HG03439 (cell line): Measurements from ENCODE around the gene RBM20.

ENCODE experiments used
- ATAC-seq: cut with Tn5 transposase; IDR thresholded peaks from one replicate; pipeline ENCODE4 v1.9.1; 2021; ENCODE audit warnings: mild to moderate bottlenecking, moderate library complexity; ENCODE audit not compliant: unreplicated experiment

RBM20 gene

DNA sequence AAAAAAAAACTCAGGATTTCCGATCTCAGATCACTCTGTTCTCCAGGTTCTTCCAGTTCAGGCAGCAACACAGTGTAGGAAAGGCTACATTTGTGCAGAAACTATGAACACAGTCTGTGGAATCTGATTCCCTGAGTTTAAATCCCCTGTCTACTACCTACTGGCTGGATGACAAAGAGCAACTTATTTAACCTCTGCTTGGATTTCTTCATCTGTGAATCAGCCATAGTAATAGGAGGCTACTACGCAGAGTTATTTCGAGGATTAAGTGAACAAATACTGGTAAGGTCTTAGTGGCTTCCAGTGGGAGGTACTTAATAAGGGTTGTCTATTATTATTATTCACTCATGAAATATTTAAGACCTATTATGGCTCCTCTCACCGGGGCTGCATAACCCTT is 183.3 kb downstream of the RBM20 start:
- no peak for ATAC-seq

DNA sequence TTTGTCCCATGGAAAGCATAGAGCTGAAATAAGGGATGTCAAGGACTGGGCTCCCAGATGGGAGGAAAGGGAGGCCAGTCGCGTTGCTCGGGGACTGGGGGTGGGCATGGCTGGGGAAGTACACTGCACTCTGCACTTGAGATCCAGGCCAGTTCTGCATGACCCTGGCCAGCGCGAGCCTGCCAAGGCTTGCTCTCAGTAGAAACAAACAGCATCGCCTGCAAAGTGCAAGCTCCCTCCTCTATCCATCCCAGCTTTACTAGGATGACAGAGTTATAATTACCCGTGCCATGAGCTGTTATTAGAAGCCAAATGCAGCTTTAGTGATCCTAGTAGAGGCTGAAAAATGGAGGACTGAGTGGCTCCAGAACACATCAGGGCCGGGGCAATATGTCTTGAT is 183.7 kb downstream of the RBM20 start:
- no peak for ATAC-seq

DNA sequence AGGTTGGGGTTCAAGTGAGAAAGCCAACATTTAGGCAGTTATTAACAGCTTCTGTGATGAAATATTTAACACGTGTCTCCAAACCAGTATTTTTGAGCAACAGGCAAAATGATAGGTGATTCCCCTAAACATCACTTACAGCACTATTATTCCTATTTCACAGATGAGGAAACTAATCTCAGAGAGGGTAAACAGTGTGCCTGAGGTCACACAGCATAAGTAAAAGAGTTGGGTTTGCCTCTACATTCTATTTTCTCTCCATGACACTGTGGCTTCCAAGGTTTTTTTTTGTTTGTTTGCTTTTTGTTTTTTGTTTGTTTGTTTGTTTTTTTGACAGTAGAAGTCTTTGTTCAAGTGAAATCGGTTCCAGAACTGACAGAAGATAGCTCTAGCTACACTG is 184.4 kb downstream of the RBM20 start:
- ATAC-seq = no peak

DNA sequence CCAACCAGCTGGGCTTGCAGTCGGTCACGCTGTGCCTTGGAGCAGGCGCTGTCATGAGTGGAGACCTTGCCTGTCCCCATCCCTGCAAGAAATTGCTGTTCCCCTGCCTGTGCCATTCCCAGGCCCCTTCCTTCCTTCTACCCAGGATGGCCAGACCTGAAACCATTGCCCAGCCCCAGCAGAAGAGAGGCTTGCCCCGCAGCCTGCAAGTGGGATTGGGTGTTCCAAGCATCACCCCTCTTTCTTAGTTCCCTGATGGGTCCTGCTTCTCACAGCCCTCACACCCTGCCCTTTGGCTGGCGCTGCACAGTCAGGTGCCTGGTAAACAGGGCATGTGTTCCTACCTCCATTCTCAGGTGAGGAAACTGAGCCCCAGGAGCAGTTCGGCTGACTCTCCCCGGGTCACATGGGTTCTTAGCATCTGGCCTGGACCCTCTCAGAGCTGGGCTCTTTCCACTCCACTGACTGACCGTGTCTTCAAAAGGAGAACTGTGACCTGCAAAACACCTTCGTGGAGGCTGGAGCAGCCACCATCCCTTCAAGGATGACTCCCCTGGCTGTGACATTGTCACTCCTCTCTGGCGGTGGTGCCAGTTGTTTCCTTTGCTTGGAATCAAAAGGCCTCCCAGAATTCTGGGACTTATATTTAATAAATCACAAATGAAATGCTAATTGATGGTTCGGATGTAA is 185.7 kb downstream of the RBM20 start:
- ATAC-seq = no peak

DNA sequence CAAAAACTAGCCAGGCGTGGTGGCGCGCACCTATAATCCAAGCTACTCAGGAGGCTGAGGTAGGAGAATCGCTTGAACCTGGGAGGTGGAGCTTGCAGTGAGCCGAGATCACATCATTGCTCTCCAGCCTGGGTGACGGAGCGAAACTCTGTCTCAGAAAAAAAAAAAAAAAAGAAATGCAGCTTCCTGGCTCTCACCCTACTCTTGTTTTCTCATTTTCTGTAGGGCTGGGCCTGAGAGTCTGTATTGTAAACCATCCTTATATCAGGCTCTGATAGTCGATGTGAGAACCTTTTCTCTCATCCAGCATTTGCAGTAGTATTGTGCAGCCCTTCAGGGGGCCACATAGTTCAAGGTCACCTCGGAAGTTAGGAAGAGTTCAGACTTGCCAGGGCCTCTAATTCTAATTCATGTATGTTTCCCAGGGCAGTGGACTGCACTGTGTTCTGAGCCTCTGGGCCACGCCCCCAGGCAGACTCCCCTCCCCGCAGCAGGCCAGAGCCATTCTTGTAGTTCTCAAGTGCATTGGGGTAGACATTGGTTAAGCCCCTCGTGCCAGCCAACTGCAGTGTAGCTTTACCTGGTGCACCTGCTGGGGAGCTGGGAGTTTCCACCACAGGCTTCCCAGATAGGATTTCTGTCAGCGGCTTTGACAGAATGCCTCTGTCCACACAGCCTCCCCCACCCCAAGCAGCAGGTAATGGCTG is 189.3 kb downstream of the RBM20 start:
- no peak for ATAC-seq

DNA sequence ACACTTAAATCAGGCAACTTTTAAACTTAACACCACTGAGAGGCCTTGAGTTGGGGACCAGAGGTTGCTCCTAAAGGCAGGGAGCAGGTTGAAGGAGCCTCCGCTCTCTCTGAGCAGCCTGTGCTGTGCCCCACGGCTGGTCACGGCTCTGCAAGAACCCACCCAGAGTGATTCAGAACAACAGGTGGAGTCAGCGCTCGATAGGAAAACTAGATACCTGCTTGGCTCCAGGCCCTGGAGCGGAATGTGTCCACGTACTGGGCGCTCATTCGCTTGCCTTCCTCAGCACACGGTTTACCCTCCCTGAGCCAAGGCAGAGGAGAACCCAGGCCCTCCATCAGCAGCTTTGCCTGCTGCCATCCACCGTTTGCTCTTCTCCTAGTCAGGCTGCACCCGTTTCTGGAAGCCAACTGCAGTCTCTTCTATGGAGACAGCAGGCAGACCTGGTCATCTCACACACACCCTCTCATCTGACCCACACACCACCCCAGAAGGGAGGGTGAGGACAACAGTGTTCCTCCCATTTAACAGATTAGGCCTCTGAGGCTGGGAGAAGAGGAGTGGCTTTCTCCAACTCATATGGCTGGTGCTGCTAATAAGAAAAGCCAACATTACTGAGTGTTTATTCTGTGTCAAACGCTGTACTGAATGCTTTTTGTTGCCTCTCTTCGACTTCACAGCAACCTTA is 189.9 kb downstream of the RBM20 start:
- ATAC-seq = no peak

DNA sequence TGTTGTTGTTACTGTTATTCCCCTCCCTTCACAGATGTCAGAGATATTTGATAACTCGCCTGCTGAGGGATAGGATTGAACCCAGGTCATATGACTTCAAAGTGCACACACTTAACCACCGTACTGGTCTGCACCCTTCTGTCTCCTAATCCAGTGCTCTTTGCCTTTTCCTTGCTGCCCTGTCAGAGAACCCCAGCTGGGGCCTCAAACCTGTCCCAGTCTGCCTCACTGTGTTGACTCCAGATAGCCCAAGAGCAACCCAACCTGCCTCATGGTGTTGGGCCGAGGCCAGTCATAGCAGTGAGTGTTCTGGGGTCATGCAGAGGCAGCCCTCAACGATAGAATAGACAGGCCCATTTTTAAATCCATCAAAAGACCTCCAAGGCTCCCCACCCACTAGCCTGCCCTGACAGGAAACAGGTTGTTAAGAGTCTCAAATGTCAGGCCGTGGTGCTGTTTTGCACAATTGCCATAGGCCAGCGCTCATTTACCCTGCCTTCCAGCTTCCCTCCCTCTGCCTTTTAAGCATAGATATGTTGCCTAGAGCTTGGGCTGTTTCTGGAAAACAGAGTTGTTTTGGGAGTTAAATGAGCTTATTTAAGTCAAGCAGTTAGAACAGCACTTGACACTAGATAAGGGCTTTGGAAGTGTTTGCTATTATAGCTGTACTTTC is 190.6 kb downstream of the RBM20 start:
- ATAC-seq = no peak

DNA sequence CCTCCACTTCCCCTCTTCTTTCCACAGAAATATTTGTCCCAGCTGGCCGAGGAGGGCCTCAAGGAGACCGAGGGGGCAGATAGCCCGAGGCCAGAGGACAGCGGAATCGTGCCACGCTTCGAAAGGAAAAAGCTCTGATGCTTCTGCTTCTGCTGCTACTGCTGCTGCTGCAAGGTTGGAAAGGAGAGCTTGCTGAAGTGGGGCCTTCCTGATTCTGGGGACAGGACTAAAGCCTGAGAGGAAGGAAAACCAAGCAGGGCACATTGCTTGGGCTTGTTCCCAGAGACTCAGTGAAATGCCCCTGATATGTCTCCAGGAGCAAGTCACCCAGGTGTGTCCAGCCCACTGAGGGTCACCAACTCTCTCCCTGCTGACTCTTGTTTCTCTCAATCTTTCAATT is 191.7 kb downstream of the RBM20 start:
- no peak for ATAC-seq

DNA sequence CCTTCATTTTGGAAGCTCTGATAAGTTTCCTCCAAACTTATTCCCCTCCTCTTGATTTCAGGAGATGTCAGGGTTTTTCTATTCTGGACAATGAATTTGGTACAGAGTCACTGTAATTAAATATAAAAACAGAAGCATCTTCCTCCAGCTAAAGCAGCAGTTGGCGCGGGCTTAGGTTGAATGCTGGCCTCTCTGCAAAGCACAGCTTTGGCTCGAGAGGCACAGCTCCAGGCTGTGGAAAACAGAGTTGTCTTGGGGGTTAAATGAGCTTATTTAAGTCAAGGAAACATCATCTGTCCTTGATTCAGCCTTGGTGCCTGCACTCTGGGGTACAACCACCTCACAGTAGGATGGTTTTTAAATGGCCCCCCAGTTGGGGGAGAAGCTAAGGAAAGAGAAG is 192.6 kb downstream of the RBM20 start:
- ATAC-seq = no peak

DNA sequence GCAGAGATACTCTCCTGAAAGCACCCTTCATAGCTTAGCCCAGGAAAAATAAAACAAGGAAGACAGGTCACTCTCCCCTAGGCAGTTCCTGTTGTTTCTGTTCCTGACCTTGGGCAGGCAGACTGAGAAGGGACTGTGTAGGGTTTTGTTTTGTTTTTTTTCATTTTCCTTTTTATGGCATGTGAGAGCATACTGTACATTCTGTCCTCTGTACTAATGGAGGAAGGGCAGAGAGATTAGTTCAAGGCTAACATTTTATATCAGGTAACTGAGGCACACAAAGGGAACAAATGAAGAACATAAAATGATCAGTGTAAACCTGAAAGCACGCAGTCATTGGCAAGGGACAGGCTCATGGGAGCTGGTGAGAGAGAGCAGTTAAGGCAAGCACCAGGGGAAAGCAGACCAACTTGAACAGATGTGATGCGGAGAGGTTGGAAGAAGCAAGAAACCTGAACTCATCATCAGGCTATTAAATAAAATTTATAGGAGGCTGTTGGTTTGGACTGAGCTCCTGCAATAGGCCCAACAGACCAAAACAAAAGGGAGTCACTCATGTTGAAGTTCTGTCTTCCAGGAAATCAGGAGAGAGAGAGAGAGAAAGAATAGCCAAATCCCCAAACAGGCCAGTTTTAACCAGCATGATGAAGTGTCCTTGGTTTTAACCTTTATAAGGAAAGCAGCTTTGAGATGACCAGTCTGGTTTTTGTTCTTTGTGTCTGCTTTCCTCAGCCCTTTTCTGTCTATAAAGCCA is 193.5 kb downstream of the RBM20 start:
- ATAC-seq = no peak

DNA sequence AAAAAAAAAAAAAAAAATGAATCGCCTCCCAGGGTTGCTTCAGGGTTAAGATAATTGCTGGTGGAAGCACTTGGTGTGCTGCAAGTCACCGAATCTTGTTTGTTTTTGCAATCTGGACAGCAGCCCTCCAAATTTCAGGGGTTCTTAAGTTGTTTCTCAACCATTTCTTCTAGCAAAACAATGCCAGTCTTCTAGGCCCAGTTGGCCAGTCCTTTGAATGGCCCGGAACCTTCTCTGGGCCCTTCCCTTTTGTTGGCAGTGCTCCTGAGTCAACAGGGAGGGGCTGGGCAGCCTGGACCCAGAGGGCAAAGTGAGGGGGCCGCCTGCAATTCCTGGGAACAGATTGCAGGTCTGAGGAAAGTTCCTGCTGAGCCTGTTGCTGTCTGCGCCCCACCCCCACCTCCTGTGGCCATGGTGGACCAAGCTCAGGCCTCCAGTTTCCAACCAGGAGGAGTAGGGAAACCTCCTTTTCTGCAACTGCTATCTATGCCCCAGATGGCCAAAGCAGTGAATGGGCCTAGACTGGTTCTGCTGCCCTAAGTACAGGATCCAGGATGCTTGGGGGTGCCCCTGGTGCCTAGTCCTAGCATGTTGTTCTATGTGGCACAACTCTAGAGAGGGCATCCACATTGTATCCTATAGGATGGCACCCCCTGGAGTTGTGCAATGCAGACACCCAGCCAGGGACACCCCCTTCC is 196.2 kb downstream of the RBM20 start:
- no peak for ATAC-seq

DNA sequence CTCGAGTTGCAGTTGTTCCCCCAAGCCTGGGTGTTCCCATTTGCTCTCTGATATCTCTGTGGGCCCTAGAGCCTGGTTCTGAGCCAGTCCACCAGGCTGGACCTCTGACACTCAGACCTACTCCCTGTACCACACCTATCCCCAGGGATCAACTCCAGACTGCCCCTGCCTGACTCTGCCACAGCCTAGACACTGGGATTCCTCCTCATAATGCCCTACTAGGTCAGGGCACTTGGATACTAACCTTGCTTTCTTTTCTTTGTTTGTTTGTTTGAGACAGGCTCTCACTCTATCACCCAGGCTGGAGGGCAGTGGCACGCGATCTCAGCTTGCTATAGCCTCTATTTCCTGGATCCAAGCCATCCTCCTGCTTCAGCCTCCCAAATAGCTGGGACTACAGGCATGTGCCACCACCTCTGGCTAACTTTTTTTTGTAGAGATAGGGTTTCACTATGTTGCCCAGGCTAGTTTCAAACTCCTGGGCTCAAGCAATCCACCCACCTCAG is 196.8 kb downstream of the RBM20 start:
- ATAC-seq = no peak

DNA sequence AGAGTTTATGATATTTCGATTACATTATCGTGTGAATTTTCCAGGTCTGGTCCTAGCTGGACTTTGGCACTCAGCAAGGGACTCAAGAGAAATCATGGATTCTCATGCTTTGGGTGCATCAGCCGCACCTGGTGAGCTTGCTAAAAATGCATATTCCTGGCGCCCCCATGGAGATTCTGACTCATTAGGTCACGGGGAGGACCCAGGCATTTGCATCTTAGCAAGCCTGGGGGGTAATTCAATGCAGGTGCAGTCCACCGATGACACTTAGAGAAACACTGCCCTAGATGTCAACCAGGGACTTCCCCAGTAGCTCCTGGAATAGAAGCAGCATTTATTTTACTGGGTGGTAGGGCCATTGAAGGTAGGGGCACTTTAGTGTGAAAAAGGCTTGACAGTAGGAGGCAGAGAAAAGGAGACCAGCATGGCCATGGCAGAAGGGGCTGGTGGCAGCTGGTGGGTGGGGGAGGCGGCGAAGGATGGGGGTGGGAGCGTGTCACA is 197.7 kb downstream of the RBM20 start:
- peak; percentile 75 for ATAC-seq

DNA sequence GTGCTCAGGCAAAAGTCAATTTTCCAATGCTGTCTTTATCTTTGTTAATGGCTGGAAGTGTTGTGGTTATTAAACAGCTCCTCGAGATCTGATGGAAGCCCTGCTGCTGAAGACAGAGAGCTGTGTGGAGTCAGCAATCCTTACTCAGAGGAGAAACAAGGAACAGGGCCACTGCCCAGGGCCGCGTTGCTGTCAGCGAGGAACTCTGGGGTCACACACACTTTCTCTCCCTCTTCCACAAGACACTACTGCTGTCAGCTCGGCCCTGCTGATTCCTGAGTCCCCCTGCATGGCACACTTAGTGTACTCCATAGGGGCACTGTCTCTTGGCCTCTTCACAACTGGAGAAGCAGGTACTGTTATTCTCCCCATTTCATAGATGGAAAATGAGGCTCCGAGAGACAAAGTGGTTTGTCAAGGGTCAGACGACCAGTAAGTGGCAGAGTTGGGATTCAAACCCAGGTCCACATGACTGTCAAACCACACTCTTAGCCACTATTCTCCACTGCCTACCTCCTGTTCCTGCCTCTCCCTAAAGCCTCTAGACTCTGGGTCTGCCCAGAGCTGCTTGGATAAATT is 198.3 kb downstream of the RBM20 start:
- ATAC-seq = no peak

DNA sequence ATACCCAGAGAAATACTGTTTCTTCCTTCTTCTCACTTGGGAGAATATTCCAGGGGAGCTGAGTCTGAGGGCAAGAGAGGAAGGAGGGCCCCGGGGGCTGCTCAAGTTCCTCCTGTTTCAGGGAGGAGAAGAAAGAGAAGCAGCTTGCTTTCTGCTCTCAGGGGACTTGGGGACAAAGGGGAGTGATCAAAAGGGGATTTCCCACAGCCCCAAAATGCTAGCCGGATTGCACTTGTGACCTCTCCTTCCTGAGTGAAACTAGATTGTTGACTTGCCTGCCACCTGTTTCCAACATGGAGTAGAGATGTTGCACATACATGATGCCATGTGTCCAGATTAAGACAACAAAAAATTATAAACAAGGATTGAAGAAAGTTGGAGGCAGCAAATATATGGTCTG is 198.9 kb downstream of the RBM20 start:
- peak; percentile 64 for ATAC-seq

DNA sequence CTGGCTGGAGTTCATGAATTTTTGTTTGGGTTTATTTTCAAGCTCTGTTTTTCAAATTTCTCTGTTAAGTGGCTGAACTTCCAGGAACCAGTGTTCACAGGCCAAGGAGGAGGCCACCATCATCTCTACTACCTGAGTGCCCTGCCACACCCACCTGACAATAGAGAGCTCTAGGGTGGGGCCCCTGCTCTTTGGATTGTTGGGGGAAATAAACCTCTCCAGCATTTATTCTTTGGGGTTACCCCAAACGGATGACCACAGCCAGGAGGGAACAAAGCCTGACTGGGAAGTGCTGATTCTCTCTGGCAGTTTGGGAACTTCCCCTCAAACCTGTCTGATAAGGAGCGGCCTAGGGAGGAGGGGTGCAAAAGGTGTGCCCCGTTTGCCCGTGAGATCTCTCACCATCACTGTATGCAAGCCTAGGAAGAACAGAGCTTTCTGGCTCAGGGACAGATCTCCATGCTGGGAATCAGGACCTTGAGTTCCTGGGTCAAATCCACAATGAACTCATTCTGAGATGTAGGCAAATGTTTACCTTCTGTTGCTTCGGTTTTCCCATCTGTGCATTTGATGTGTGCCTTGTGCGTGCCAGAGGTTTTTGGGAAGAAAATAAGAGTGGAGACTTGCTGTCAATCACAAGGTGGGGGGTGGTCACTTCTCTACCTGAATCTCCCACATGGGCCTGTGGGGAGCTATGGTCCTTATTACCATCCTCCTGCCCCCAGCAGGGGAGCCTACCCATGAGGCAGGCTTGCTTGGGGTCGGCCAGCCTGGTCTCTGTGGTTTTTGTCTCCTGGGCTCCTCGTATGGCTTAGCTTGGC is 199.9 kb downstream of the RBM20 start:
- ATAC-seq = no peak

DNA sequence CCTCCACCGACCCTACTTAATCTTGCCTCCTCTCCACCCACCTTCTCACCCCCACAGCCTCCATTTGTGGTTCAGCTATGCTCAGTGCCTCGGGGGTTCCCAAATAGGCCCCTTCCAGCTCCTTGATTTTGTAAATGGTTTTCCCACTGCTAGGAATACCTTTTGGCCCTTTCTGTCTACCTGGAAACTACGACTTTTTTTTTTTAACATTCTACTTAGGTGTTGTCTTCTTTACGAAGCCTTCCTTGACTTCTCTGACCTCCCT is 200.4 kb downstream of the RBM20 start:
- no peak for ATAC-seq

DNA sequence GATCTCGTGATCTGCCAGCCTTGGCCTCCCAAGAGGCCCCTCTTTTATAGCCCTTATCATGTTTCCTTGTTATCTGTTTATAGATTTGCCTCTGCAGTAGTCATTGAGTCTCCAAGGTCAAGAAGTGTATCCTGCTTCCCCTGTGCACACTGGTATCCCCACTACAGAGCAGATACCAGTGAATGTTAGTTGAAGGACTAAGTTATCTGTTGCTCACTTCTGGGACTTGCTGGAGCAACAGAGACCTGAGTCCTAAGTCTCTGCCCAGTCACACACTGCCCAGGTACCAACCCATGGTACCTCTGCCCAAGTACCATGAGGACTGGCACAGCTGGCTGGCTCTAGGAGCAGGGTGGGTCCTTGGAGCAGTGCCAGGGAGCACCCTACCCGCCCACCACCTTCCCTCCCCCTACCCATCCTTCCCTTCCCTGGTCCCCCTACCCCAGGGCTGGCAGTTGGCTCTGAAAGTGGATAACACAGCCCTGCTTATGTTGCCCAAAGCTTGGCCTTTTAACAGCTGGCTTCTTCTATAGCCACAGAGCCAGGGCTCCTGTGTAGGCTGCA is 201.1 kb downstream of the RBM20 start:
- ATAC-seq = no peak
